Measurements from ENCODE around the gene EHD4.

EHD4 gene

DNA sequence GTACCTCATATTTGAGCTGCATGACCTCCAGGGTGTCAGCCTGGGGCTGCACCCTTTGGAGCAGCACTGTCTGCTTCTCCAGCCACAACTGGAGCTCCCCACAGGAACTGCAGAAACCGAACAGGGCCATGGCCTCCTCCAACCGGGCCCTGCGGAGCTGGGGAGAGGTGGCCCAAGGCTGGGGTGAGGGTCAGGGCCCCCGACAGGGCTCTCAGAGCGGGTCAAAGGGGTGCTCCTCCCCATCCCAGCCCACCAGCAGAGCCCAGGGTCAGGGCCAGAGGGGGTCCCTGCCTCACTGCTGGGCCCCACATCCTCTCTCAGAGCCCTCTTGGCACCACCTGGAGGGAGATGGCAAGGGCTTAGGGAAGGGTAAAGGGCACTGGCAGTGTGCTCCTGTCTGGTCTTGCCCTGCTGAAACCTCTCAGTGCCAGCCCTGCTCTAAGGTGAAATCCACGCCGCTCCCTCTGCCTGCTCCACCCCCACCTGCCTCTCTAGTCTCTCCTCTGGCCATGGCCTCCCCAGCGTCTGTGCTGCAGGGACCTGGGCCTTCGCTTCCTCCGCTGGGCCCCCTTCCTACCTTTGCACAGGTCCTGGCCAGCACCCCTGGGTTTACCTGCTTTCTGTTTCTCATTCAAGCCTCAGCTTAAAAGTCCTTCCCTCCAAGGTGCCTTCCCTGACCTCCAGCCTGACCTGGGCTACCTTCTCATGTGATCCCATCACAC lies 92.0 kb downstream of the EHD4 start:
- no peak for DNase-seq (ENCODE audit: low read depth)

DNA sequence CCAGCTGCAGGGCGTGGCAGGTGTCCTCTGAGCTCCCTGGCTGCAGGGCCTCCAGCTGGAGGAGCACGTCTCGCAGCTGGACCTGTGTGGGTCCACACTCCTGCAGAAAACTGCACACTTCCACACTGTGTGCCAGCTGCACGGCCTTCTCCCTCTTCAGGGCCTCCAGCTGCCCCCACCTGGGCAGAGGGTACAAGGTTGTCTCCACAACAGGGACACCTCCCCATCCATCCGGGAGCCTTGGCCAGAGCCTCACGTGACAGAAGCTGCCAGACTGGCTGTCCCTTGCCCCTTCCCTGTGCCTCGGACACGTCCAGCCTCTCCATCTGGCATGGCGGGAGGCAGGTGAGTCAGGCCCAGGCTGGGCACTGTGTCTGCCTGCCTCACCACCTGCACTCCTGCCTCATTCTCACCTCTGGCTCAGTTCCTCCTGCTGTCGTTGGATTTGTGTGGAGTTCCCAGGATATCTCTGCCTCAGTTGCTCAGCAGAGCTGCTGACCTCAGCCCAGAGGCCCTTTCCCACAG lies 93.0 kb downstream of the EHD4 start:
- DNase-seq (ENCODE audit: low read depth) = no peak

GRCh38 chr15:41878355-41878699 lies 94.0 kb downstream of the EHD4 start:
- DNase-seq (ENCODE audit: low read depth) = no peak

- no peak for DNase-seq (ENCODE audit: low read depth)
Observed at GRCh38 chr15:41877631-41878354, 94.6 kb downstream of the EHD4 start.

DNA sequence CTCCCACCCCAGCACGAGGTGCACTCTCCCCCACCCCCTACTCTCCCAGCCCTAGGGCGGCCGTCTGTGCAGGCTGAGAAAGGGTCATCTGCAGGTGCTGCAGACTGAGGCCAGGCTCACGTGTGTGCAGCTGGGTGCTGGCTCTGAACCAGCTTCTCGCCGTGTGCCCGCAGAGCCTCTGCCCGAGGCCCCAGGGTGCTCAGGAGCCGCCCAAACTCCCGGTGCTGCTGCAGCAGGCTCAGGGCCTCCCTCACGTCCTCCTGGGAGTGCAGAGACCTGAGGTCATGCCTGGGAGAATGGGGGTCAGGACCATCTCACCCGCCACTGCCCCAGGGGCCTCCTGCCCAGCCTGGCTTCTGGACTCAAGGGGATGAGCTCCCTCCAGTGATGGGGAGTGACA lies 95.7 kb downstream of the EHD4 start:
- no peak for DNase-seq (ENCODE audit: low read depth)

GRCh38 chr15:41876007-41876406 lies 96.3 kb downstream of the EHD4 start:
- DNase-seq (ENCODE audit: low read depth) = no peak

DNA sequence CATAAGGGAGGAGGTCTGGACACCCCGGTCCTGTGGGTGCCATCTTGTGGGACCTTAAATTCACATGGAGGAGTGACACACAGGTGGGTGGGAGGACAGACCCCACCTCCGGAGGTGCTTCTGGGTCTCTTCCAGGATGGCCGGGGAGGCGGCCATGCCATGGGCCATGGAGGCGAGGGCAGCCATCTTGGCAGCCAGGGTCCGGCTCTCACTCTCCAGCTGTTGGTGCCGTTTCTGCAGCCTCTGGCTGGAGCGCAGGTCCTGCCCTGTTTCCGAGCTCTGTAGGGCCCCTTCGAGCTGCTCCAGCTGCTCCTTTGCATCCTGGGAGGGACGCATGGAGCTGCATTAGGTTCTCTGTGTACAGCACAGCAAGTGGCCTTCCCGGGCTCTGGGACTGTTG lies 97.6 kb downstream of the EHD4 start:
- no peak for DNase-seq (ENCODE audit: low read depth)

GRCh38 chr15:41873711-41874110 lies 98.6 kb downstream of the EHD4 start:
- DNase-seq (ENCODE audit: low read depth) = no peak

- DNase-seq (ENCODE audit: low read depth) = no peak
Observed at GRCh38 chr15:41872166-41872747, 100.1 kb downstream of the EHD4 start.

GRCh38 chr15:41871175-41871905 lies 101.0 kb downstream of the EHD4 start:
- no peak for DNase-seq (ENCODE audit: low read depth)

- peak; percentile 60 for DNase-seq (ENCODE audit: low read depth)
Observed at GRCh38 chr15:41870689-41871081, 101.7 kb downstream of the EHD4 start.

GRCh38 chr15:41869770-41870688 lies 102.3 kb downstream of the EHD4 start:
- no peak for DNase-seq (ENCODE audit: low read depth)

GRCh38 chr15:41868321-41868720 lies 104.0 kb downstream of the EHD4 start:
- no peak for DNase-seq (ENCODE audit: low read depth)

GRCh38 chr15:41866872-41867579 lies 105.3 kb downstream of the EHD4 start:
- DNase-seq (ENCODE audit: low read depth) = no peak

GRCh38 chr15:41866263-41866703 lies 106.1 kb downstream of the EHD4 start:
- no peak for DNase-seq (ENCODE audit: low read depth)

DNA sequence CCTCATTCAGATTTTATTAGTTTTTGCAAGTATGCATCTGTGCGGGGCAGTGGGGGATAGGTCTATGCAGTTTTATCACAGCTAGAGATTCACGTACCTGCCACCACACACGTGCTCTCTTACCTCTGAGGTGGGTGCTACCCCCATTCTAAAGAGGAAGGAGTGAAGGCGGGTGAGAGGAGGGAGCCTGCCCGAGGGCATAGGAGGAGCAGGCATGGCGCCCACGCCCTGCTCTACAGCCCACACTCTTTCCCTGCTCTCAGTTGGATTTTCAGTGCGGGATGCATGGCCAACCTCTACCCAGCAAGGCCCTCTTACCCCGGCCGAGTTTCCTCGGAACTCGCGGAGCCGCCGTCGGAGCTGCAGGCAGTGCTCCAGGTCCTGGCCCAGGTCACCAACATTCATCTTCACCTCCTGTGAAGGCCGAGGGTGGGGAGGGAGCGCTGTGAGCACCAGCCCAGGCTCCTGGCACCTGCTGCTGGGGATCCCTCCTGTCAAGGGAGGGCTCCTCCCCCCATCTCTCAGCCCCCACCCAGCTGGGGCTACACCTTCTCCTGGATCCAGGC lies 106.8 kb downstream of the EHD4 start:
- DNase-seq (ENCODE audit: low read depth) = no peak

DNA sequence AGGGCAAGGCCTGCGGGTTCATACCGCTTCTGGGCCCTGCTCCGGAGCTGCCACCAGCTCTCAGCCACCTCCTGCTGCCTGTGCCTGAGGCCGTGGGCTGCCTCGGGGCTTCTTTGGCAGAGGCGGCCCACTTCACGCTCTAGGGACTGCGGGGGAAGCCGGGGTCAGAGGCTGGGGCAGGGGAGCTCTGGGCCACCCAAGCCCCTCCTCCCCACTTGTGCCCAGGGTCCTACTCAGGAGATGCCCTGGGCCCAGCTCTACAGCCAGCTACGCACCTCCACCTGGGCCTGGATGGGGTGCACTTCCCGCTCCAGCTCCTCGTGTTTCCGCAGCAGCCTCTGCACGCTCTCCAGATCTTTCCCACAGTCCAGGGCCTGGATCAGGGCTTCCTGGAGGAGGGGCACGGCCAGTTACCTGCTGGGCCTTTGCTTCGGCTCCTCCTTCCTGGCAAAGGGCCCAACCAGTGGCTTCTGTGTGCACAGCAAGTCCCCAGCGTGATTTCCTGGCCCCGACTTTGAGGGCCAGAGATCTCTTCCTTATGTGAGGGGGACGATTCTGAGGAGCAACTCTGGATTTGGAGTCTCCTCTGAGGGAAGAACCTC lies 109.7 kb downstream of the EHD4 start:
- DNase-seq (ENCODE audit: low read depth) = no peak

GRCh38 chr15:41861736-41862356 lies 110.5 kb downstream of the EHD4 start:
- DNase-seq (ENCODE audit: low read depth) = no peak

DNA sequence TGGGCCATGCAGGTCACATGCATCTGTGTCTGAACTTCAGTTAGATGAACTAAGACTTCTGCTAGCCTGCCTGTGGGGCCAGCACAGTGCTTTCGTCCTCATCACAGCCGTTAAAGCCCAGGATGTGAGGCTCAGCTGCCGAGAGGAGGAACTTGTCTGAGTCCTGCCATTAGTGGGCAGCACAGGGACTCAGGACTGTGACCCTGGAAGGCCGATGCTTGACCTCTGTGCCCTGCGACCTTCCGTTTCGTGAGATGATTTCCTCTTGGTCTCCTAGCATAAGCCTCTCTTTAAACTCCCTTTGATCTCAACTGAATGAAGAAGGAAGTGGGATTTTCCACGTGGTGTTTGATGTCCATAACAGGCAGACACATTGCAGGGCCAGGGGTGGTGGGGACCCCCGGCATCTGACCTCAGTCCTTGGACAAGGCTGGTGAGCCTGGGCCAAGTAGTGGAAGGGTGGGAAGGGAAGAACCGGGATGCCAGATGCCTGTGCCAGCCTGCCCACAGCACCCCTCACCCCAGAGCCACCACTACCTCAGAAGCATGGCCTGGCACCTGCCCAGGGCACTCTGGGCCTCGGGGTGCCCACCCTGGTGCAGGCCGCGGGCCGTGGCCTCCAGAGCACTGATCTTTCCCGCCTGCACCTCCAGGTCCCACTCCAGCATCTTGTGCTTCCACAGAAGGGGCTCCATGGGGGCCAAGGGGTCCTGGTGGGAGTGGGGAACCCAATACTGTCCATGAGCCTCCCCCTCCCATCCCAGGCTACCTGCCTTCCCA lies 112.1 kb downstream of the EHD4 start:
- no peak for DNase-seq (ENCODE audit: low read depth)

All from HS-5 (cell line).